Sigmoid colon (tissue), 7 donors: Measurements from ENCODE around the gene SDK2. TPM values are rescaled to one million over a fixed set of nuclear protein-coding genes. Genes with fewer than 3 reads are reported as not detected.

Source experiments
- DNase-seq: peaks from one replicate; pipeline ENCODE4 v3.0.0-alpha.2; 2019
- H3K27ac ChIP-seq, 4 donors: fragments of 200-600 bp; sonication (generic); one replicate each; pipeline ENCODE4 v1.5.1; 2016 to 2019; ENCODE audit warnings: mild to moderate bottlenecking in 1 of 4
- H3K27me3 ChIP-seq, 3 donors: fragments of 200-600 bp; sonication (generic); one replicate each; pipeline ENCODE4 v1.5.1; 2019; ENCODE audit warnings: mild to moderate bottlenecking in 1 of 3
- H3K36me3 ChIP-seq, 4 donors: fragments of 200-600 bp; sonication (generic); one replicate each; pipeline ENCODE4 v1.5.1; 2016 to 2019
- H3K4me1 ChIP-seq, 4 donors: fragments of 200-600 bp; sonication (generic); one replicate each; pipeline ENCODE4 v1.5.1; 2017 to 2019
- H3K4me3 ChIP-seq, 4 donors: fragments of 200-600 bp; sonication (generic); one replicate each; pipeline ENCODE4 v1.5.1; 2017 to 2019; ENCODE audit warnings: mild to moderate bottlenecking in 2 of 4, moderate library complexity in 1 of 4
- H3K9me3 ChIP-seq, 4 donors: fragments of 200-600 bp in 3 of 4; sonication (generic) in 3 of 4; one replicate each; pipeline versions ENCODE4 v1.5.1 to v1.6.1; 2013 to 2019
- EP300 ChIP-seq, 4 donors: sonication (generic); formaldehyde crosslinking; IDR thresholded peaks; one replicate each; pipeline ENCODE4 v1.6.1; 2017; ENCODE audit warnings: antibody characterized with exemption in 4 of 4
- POLR2A ChIP-seq, 2 donors: fragments of 450-650 bp; IDR thresholded peaks; one replicate each; pipeline ENCODE4 v1.6.1; 2016; ENCODE audit warnings: antibody characterized with exemption in 2 of 2, mild to moderate bottlenecking in 2 of 2, moderate library complexity in 2 of 2
- POLR2AphosphoS5 ChIP-seq, 4 donors: sonication (generic); formaldehyde crosslinking; IDR thresholded peaks; one replicate each; pipeline ENCODE4 v1.6.1; 2017; ENCODE audit warnings: antibody characterized with exemption in 4 of 4
- WGBS, 2 donors: extraction: QIAGEN DNeasy Blood & Tissue Kit; methylation state at CpG; one replicate each; pipeline ENCODE4 v1.1.7; 2013; 5-methylcytosine and 5-hydroxymethylcytosine counted together
- intact Hi-C: fragments of 100-400 bp; cut with DNase I; formaldehyde crosslinking; loops from one replicate; pipeline ENCODE4 v1.15.1; 2023
- polyA plus RNA-seq, 3 donors: library from polyadenylated mRNA; stranded (reverse); fragments of 200-250 nt; gene quantifications; one replicate each; pipeline ENCODE4 v1.2.3, GENCODE V29; 2013
- total RNA-seq, 4 donors: library from RNA; depleted of rRNA; stranded (reverse); fragments of >200 nt; gene quantifications; one replicate each; pipeline ENCODE4 v1.1.0, GENCODE V29; 2016
- TF ChIP-seq, protein P1 (sequence below), 4 experiments: fragments of 450-650 bp in 3 of 4; fragments of 200-600 bp in 1 of 4; IDR thresholded peaks; one replicate each; pipeline ENCODE4 v1.5.1; 2016 to 2019; ENCODE audit warnings: antibody characterized with exemption in 4 of 4, mild to moderate bottlenecking in 3 of 4, moderate library complexity in 2 of 4
- donor health status: healthy with polysubstance abuse.
- donor health status: Bipolar disorder and iron deficiency.
- donor health status: healthy.

The SDK2 gene
- total and polyA plus RNA-seq, 7 donors = under 0.01 to 1.9 (median 0.71) TPM

DNA sequence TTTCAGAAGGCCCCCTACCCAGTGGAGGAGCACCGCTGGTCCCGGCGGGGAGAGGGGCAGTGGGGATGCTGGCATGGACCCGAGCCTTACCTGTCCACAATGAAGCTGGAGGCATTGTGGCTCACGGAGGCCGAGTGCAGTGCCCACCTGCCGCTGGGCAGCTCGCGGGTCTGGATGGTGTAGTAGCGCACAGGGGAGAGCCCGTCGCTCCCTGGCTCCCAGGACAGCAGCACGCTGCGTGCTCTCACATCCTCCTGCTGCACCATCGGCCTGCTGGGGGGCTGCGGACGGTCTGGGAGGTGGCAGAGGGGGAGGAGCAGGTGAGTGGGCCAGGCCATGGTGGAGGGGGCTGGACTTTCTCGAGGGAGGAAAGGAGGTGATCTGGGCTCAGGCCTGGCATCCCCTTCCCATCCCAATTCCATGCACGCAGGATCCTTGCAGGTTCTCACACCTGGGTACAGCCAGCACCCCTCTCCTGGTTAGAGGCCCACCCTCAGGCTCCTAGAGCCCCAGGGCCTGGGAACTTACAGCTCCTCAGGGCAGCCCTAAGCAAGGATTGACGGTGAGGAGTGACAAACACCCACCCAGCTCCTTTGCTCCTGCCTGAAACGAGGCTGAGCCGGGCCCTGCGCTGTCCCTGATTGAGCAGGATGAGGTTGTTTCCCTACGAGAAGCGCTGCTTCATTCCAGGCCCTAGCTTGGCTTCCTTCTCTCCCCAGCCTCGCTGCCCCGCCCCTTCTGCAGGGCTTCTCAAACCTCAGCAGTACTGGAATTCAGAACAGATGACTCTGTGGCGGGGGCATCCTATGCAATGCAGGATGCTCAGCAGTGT, 256.3 kb downstream of the SDK2 start:
- Histone ChIP-seq H3K4me3 (no peak overlapping the region), H3K27me3 (no peaks in the 10 kb centered on the region), H3K4me1 (no peaks in the 10 kb centered on the region), H3K27ac (no peak overlapping the region), H3K9me3 (no peaks in the 10 kb centered on the region), H3K36me3 (no peaks in the 10 kb centered on the region)
- DNase-seq = no peak
- intact Hi-C loops = no loop called here
- TF ChIP-seq POLR2AphosphoS5 (IDR thresholded peaks at IDR 0.05) (no peak), EP300 (IDR thresholded peaks at IDR 0.05) (no peak), POLR2A (IDR thresholded peaks at IDR 0.05) (no peak)
- TF ChIP-seq, protein P1, sequence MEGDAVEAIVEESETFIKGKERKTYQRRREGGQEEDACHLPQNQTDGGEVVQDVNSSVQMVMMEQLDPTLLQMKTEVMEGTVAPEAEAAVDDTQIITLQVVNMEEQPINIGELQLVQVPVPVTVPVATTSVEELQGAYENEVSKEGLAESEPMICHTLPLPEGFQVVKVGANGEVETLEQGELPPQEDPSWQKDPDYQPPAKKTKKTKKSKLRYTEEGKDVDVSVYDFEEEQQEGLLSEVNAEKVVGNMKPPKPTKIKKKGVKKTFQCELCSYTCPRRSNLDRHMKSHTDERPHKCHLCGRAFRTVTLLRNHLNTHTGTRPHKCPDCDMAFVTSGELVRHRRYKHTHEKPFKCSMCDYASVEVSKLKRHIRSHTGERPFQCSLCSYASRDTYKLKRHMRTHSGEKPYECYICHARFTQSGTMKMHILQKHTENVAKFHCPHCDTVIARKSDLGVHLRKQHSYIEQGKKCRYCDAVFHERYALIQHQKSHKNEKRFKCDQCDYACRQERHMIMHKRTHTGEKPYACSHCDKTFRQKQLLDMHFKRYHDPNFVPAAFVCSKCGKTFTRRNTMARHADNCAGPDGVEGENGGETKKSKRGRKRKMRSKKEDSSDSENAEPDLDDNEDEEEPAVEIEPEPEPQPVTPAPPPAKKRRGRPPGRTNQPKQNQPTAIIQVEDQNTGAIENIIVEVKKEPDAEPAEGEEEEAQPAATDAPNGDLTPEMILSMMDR (IDR thresholded peaks at IDR 0.05) = no peak
- WGBS, 2 donors = 86 to 88% methylated on average over 28 of the region's 28 CpGs

DNA sequence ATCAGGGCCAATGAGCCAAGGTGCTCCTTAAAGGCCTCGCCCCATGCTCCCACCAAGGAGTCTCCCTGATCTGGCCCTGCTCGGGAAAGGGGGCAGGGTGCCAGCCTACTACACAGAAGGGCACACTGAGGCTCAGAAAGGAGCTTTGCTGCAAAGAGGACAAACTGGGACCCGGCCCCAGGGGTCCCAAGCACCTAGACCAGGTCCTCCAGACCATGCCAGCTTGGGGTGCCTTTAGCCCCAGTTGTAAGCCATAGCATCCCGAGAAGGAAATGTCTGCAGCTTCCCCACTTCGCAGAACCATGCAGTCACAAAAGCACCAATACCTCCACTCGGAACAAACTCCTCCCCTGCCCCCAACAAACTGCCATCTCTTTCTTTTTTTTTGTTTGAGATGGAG, 257.7 kb downstream of the SDK2 start:
- no peaks in the 10 kb centered on the region for H3K36me3 ChIP-seq
- no peak for DNase-seq
- H3K27ac ChIP-seq = no peak overlapping the region
- intact Hi-C loops = no loop called here
- WGBS, 2 donors = 89% methylated on average over 6 of the region's 6 CpGs
- H3K4me1 ChIP-seq = no peaks in the 10 kb centered on the region
- TF ChIP-seq POLR2AphosphoS5 (IDR thresholded peaks at IDR 0.05) = no peak
- TF ChIP-seq, protein P1 (IDR thresholded peaks at IDR 0.05) = no peak
- TF ChIP-seq EP300 (IDR thresholded peaks at IDR 0.05) = no peak
- TF ChIP-seq POLR2A (IDR thresholded peaks at IDR 0.05) = no peak
- no peak overlapping the region for H3K4me3 ChIP-seq
- no peaks in the 10 kb centered on the region for H3K9me3 ChIP-seq
- H3K27me3 ChIP-seq = no peaks in the 10 kb centered on the region

DNA sequence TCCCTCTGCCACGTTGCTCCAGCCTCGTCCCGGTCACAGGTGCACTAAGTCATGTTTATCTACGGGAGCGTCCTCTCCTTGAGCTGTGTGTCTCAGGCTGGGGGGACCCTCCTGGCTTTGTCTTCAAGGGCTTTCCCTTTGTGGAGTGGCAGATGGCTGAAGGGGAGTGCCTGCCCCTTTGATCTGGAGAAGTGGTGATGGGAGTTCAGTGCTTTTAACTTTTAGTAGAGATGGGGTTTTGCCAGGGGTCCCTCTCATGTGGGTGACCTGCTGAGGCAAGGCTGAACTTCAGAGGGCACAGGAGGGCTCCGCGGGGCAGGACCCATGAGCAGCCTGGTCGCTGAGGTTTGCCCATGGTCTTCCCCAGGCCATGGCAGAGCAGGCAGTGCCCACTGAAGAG, 259.3 kb downstream of the SDK2 start:
- Histone ChIP-seq H3K4me3 (no peak overlapping the region), H3K9me3 (no peaks in the 10 kb centered on the region), H3K27ac (no peak overlapping the region), H3K27me3 (no peaks in the 10 kb centered on the region), H3K36me3 (no peaks in the 10 kb centered on the region), H3K4me1 (no peaks in the 10 kb centered on the region)
- intact Hi-C loops = no loop called here
- no peak for DNase-seq
- 78 to 88% methylated on average over 8 of the region's 8 CpGs for WGBS, 2 donors
- TF ChIP-seq POLR2AphosphoS5 (IDR thresholded peaks at IDR 0.05) = no peak
- TF ChIP-seq EP300 (IDR thresholded peaks at IDR 0.05) = no peak
- TF ChIP-seq, protein P1 (IDR thresholded peaks at IDR 0.05) = no peak
- TF ChIP-seq POLR2A (IDR thresholded peaks at IDR 0.05) = no peak

DNA sequence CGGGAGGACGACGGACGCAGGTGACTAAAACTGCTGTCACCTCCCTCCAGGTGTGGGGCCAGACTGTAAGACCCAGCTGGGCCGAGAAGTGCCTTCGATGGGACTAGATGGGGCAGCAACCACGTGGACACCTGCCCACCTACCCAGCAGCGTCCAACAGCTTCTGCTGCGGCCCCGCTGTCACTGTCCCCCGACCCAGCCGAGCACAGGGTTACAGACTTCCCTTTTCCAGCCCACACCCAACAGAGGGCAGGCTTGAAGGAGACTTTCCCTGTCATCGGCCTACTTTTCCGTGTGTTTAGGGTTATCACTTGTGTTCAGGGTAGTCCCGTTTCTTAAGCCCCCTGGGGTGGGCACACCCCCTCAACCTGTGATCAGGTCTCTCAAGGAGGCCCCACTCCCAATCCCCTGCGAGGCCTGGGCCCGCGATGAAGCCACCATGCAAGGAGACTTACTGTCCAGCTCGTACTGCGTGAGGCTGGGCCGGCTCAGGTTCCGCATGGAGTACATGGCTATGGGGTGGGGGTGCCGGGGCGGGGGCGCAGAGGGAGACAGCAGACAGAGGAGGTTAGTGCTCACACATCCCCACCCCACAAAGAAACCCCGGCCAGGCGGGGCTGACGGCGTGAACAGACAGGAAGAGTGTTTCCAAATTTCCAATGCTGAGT, 263.7 kb downstream of the SDK2 start:
- no peaks in the 10 kb centered on the region for H3K36me3 ChIP-seq
- no peak overlapping the region for H3K4me3 ChIP-seq
- no peaks in the 10 kb centered on the region for H3K4me1 ChIP-seq
- 86 to 88% methylated on average over 29 of the region's 29 CpGs for WGBS, 2 donors
- H3K9me3 ChIP-seq = no peaks in the 10 kb centered on the region
- no peak for DNase-seq
- intact Hi-C loops = no loop called here
- H3K27ac ChIP-seq = no peak overlapping the region
- H3K27me3 ChIP-seq = no peaks in the 10 kb centered on the region
- TF ChIP-seq, protein P1 (IDR thresholded peaks at IDR 0.05) = no peak
- TF ChIP-seq EP300 (IDR thresholded peaks at IDR 0.05) (no peak), POLR2A (IDR thresholded peaks at IDR 0.05) (no peak), POLR2AphosphoS5 (IDR thresholded peaks at IDR 0.05) (no peak)
